Measurements from ENCODE around the gene CALR3.

- no peak for TF ChIP-seq CTCF (IDR thresholded peaks at IDR 0.05; ENCODE audit: low read depth, low read length)
- no peak for TF ChIP-seq EZH2phosphoT487 (IDR thresholded peaks at IDR 0.05; ENCODE audit: low read depth)
Observed at GRCh38 chr19:16435238-16435917, 60.6 kb downstream of the CALR3 start.

Data from OCI-LY3 (cell line).